GM21367 (cell line): ENCODE data around the gene PLCH2.

ENCODE experiments used
- ATAC-seq: cut with Tn5 transposase; IDR thresholded peaks from one replicate; pipeline ENCODE4 v1.9.1; 2021; ENCODE audit not compliant: unreplicated experiment

PLCH2 gene

DNA sequence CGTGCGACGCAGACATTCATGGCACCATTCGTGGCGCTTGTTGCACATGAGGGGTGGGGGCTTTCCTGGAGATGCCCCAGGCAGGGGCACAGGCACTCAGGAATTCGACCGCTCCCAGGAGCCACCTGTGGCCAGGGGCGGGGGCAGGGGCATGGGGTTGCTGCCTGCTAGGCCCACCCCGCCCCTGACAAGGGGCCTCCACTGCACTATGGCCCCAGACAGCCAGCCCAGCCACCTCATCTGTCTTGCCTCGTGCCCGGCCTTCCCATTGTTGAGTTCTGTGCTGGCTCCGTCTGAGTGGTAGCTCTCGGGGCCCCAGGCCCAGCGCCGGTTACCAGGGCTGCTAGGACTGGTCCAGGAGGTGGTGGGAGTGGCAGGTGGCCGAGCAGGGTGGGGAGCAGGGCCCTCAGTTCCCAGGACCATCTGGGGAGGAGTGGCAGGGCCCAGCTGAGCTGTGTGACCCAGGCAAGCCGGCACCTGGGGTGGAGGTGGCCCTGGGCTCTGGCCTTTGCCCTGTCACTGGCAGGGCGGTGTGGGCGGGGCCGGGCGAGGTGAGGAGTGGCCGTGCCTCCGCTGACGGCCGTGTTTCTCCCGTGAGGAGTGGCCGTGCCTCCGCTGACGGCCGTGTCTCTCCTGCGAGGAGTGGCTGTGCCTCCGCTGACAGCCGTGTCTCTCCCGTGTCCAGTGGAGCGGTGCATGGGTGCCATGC, 1.9 kb downstream of the PLCH2 start:
- no peak for ATAC-seq

- ATAC-seq, result no peak
Measured at GRCh38 chr1:2479186-2479585, 3.1 kb downstream of the PLCH2 start.

- ATAC-seq, result no peak
Measured at GRCh38 chr1:2479618-2480017, 3.5 kb downstream of the PLCH2 start.

GRCh38 chr1:2480236-2480985, 4.3 kb downstream of the PLCH2 start:
- ATAC-seq, result no peak

DNA sequence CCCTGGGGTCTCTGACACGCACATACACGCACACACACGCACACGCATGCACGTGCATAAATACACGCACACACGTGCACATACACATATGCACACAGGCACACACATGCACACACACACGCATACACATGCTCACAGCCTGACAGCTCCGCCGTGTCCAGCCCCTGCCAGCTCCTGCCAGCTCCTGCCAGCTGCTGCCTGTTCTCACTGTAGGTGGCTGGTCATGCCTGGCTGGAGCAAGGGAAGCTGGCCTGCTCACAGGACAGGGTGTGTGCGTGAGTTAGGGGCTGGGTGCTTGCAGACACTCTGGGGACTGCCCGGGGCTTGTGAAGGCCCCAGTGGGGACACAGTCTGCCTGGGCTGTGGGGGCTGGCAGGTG, 4.9 kb downstream of the PLCH2 start:
- no peak for ATAC-seq

GRCh38 chr1:2481885-2482284, 5.8 kb downstream of the PLCH2 start:
- no peak for ATAC-seq

DNA sequence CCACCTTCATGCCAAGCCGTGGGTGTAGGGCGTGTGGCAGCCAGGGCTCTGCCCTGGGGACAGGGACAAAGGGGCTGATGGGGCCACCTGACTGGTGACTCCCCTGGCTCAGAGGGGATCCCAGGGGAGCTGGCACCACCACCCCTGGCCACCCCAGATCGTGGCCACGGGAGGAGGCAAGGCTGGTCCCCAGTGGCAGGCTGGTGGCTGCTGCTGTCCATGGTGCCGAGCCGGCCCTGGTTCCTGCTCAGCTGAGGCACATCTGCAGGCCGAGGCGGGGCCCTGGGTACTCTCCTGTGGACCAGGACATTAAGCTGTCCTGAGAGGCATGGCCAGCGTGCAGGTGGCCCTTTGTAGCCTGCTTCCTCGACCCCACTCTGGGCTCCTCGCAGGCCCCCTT, 6.5 kb downstream of the PLCH2 start:
- no peak for ATAC-seq

- ATAC-seq, result no peak
Measured at GRCh38 chr1:2483026-2483425, 6.9 kb downstream of the PLCH2 start.

DNA sequence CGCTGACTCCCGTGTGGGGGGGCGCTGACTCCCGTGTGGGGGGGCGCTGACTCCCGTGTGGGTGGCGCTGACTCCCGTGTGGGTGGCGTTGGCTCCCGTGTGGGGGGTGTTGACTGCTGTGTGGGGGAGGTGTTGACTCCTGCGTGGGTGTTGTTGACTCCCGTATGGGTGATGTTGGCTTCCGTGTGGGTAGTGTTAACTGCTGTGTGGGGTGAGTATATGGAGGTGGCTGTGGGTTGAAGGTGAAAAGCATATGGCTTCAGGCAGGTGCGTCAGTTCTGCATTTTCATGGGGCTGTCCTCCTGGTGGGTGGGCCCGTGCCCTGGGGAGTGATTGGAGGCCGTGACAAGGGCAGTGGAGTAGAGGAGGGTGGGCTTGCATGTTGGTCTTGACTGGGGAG, 7.9 kb downstream of the PLCH2 start:
- no peak for ATAC-seq

DNA sequence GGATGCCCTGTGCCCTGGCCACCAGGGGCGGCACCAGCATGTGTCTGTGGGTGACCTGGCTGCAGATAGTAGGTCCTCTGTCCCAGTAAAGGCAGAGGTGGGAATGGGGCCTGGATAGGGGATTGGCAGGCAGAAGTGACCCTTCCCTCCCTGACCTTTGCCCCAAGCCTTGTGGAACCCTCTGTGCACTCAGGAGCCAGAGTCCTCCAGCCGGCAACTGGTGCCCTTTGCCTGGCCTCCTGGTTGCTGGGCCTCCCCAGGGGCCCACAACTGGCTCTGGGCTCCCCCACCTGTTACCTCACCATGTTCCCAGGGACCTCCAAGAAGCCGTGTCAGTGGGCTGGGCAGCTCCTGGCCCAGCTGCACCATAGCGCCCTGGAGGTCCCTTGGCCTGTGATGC, 10.0 kb downstream of the PLCH2 start:
- ATAC-seq, result no peak

DNA sequence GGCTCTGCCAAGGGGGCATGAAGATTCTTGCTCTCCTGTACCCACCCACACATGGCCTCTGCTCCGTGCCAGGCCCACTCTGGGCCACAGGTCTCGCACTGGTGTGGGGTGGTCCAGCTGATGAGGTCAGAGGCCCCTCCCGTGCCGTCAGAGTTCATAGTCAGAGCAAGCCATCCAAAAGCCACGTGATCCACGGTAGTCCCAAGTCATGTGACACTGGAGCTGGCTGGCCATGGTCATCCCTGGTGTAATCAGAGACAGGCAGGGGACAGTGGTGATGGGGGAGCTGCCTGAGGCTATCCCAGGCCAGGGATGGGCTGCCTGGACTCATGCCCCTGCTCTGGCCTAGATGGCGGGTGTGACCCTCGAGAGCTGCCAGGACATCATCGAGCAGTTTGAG, 10.5 kb downstream of the PLCH2 start:
- ATAC-seq, result no peak

GRCh38 chr1:2488688-2489087, 12.6 kb downstream of the PLCH2 start:
- ATAC-seq, result no peak

DNA sequence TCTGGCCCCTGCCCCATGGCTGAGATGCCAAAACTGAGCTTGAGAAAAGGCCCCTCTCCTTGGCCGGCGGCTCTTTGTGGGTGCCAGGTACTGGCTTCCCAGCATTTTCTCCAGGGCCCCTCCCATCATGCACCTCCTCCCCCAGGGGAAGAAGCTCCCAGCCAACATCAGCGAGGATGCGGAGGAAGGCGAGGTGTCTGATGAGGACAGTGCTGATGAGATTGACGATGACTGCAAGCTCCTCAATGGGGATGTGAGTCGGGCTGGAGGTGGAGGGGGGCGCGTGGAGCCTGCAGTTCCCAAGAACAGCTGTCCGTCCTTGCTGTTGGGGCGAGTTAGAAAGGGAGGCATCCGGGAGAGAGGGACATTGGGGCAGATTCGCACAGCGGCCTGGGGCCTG, 13.5 kb downstream of the PLCH2 start:
- no peak for ATAC-seq

DNA sequence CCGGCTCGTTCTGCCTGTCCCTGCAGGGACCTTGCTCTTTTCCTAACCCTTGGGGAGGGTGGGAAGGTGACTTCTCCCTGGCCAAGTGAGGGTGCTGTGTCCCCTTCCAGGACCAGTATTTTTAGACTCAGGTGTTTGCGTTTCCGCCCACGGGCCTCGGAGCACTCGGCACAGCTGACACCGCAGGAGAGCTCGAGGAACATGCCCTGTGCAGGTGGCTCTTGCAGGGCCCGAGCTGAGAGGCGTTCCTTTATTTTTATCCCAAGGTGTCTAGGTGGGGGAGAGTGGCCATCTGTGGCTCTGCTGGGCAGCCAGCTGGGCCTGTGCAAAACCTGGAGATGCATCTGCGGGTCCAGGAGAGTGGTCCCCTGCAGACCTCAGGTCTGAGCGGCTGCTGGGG, 16.0 kb downstream of the PLCH2 start:
- no peak for ATAC-seq

DNA sequence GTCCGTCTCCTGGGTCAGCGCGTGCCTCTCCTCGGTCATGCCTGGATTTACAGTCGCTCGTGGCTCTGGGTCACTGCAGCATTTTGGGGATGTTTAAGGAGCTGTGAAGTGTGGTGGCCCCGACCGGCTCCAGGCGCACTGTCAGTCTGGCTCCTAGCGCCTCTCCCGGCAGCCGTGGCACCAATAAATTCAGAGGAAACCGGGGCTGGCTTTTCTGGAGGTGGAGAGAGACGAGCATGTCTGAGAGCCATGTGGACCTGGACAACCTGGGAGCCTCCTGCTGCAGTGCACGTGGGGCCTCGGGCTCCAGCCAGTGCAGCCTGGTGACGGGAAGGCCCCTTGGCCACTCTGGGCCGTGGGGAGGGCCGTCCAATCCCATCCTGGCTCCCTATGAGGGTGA, 17.1 kb downstream of the PLCH2 start:
- no peak for ATAC-seq

DNA sequence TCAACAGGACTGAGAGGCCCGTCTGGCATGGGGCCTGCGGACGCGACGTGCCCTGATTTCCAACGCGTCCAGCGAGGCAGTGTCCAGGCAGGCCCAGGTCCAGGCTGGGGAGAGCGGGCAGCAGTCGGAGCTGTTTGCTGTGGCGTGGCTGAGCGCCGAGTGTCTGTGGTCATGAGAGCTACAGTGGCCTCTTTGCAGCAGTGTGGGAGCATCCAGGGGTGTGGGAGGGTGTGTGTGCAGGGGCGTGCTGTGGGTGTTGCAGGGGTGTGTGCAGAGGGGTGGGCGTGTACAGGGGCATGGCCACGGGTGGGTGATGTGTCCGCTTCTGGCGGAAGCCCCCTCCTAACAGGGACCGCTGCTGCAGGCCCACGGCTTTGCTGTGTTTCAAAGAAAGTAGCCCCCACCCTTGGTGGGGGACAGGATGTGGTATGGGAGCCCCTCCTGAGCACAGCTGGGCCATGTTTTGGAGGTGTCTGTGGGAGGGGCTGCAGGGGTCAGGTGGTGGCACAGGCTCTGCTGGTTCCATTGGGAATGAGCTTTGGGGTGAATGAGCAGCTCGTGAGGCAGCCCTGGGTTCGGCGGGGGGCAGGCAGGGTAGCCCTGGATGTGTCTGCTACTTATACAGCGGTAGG, 17.7 kb downstream of the PLCH2 start:
- no peak for ATAC-seq

DNA sequence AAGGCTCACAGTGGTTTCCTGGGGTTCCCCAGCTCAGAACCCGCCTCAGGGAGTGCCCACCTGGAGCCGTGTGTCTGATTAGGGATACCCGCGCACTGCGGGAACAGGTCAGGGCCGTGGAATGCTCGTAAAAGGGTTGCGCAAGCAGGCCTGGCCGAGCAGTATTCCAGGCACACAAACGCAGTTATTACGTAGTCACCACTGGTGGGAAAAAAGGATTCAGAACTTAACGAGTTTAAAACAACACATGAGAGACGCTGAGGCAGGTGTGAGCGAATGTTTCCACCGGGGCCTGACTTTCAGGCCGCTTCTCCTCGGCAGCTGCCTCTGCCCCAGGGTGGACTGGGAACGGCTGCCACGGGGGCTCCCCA, 18.2 kb downstream of the PLCH2 start:
- no peak for ATAC-seq

GRCh38 chr1:2495026-2495425, 18.9 kb downstream of the PLCH2 start:
- no peak for ATAC-seq

- no peak for ATAC-seq
Measured at GRCh38 chr1:2495546-2495945, 19.5 kb downstream of the PLCH2 start.

DNA sequence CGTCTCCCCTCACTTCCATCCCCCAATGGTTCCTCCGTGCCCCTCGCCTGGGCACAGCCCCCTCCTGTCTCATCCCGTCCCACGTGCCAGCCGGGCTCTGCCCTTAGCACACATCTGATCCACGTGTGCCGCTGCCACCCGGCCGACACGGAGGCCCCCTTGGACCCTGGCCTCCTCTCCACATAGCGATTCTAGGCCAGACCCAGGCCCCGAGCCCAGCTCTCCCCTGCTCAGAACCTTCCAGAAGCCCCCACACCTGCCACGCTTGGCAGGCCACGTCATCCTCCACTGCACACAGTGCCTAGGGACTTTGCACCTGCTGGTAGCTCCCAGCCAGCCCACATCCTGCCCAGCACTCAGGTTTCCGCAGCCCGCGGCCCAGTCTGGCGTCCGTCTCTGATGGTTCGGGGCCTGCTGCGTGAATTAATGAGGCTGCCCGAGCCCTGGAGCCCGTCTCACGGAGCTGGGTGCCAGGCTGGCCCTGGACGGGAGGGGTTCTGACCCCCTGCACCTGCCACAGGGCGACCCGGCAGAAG, 20.1 kb downstream of the PLCH2 start:
- no peak for ATAC-seq

DNA sequence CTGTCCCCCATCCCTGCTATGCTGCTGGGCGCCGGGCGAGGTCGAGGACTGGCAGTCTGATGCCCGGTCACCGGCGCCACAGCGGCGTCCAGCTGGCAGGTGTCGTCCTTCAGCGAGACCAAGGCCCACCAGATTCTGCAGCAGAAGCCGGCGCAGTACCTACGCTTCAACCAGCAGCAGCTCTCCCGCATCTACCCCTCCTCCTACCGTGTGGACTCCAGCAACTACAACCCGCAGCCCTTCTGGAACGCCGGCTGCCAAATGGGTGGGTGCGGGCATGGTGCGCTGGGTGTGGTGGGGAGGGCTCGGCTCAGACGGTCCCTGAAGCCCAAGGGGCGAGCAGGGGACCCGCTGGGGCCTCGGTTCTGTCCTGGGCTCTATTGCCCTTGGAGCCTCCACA, 20.7 kb downstream of the PLCH2 start:
- no peak for ATAC-seq

- no peak for ATAC-seq
Measured at GRCh38 chr1:2497891-2498290, 21.8 kb downstream of the PLCH2 start.
